ENCODE measurements around the gene ERC2. TPM values are rescaled to one million over a fixed set of nuclear protein-coding genes. Genes with fewer than 3 reads are reported as not detected.
A peak's percentile ranks its signal among the peaks of the same experiment; 100 is the strongest.

ERC2 gene
- total RNA-seq, 2 donors from 2014 or later = 0.33 to 1.2 TPM

DNA sequence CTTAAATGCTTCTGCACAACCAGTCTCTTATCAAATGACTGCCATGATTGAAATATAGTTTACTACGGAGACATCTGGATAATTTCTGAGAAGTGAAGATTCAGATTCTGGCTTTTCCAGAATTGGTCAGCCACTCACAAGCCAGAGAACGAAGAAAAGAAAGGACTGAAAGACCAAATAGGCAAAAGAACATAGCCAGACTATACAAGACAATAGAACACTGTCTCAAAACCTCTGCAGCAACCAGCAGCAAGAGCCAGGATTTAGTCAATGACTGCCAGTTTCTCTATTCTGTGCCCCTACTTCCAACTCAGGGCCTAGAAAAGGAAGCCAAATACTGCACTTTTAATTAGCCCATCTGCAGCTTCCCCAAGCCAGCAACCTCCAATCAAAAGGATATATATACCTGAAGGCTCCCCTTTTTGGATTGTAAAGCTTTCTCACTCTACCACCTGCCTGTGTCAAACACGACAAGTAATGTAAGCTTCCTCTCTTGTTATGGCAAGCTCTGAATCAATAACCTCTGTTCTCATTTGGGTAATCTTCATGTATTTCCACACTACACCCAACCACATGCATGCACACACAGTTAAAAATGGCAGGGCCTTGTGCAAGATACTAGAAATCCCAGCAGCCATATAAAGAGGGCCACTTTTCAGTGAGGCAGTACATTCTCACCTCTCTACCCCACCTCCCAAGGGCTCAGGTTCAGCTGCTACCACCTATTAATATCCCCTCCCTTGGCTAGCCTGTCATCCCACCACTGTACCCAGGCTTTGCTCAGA, 97.1 kb downstream of the ERC2 start:
- Mint-ChIP-seq H3K27me3 (peaks cover 6 to 13% of the 10 kb centered on the region in 2 donors), H3K9me3 (no peaks in the 10 kb centered on the region), H3K36me3 (no peaks in the 10 kb centered on the region), H3K27ac (no peak overlapping the region), H3K4me3 (no peak overlapping the region), H3K4me1 (ENCODE audit: low read depth in 2 of 2) (no peaks in the 10 kb centered on the region)
- ATAC-seq (peak in 1 of 2 donors; percentile 27), DNase-seq (ENCODE audit: low spot score) (no peak)

DNA sequence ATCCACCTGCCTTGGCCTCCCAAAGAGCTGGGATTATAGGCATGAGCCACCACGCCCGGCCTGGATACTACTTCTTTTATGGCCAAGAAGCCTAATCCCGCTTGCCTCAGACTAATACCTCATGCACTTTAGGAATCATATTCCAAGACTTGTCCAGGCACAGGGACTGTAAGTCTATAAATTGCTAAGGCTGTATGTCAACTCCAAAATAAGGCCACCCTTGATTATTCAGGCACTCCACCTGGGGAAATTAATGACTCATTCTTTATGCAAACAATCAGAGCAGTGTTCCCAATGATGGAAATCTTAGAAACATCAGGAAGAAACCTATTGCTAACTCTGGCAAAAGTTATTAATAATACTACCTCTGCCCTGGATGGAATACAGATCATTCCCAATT, 98.4 kb downstream of the ERC2 start:
- ATAC-seq (no peak), DNase-seq (ENCODE audit: low spot score) (no peak)
- H3K4me3 Mint-ChIP-seq = no peak overlapping the region
- peaks cover 8 to 13% of the 10 kb centered on the region in 2 donors for H3K27me3 Mint-ChIP-seq
- no peaks in the 10 kb centered on the region for H3K9me3 Mint-ChIP-seq
- H3K36me3 Mint-ChIP-seq = no peaks in the 10 kb centered on the region
- H3K27ac Mint-ChIP-seq = no peak overlapping the region
- H3K4me1 Mint-ChIP-seq (ENCODE audit: low read depth in 2 of 2) = no peaks in the 10 kb centered on the region

- H3K27ac Mint-ChIP-seq = no peak overlapping the region
- peaks cover 9 to 13% of the 10 kb centered on the region in 2 donors for H3K27me3 Mint-ChIP-seq
These were observed 99.4 kb downstream of the ERC2 start for GRCh38 chr3:56368846-56369245.

GRCh38 chr3:56366641-56367162, 101.6 kb downstream of the ERC2 start:
- H3K27me3 Mint-ChIP-seq = peaks cover 12 to 18% of the 10 kb centered on the region in 2 donors
- no peaks in the 10 kb centered on the region for H3K4me1 Mint-ChIP-seq (ENCODE audit: low read depth in 2 of 2)
- H3K9me3 Mint-ChIP-seq = no peaks in the 10 kb centered on the region
- no peak overlapping the region for H3K4me3 Mint-ChIP-seq
- DNase-seq (ENCODE audit: low spot score) (no peak), ATAC-seq (no peak)
- no peaks in the 10 kb centered on the region for H3K36me3 Mint-ChIP-seq
- H3K27ac Mint-ChIP-seq = no peak overlapping the region

More at GRCh38 chr3:56368846-56369245, 99.4 kb downstream of the ERC2 start:
- Mint-ChIP-seq H3K36me3 (no peaks in the 10 kb centered on the region), H3K4me1 (ENCODE audit: low read depth in 2 of 2) (no peaks in the 10 kb centered on the region), H3K9me3 (no peaks in the 10 kb centered on the region), H3K4me3 (no peak overlapping the region)
- ATAC-seq (no peak), DNase-seq (ENCODE audit: low spot score) (no peak)

DNA sequence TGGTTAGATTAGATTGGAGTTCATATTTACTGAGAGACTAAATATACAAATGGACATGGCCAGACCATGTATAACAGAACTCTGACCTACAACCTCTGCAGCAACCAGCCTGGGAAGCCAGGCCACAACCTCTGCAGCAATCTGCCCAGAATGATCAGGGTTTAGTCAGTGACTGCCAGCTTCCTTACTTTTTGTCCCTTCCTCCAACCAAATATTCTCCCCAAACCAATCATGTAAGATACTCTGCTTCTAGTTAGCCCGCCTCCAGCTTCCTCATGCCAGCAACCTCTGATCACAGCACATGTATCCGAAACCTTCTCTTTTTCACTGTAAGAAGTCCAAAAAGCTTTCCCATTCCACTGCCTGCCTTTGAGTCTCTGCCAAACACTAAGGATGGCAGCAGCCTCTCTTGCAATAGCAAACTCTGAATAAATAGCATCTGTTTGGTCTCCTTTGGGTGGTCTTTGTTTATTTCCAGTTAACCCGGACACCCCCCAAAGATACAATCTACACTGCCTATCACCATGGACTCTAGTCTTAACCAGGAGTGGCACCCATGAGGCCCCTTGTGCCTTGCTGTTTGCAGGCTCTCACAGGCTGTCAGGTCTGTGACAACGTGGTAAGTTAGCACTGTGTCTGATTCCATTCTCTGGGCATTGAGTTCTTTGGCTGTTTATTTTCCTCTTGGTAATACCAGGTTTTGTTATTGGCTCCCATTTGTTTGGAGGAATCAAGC, 102.2 kb downstream of the ERC2 start:
- DNase-seq (ENCODE audit: low spot score) (no peak), ATAC-seq (no peak)
- Mint-ChIP-seq H3K9me3 (no peaks in the 10 kb centered on the region), H3K36me3 (no peaks in the 10 kb centered on the region), H3K4me3 (no peak overlapping the region), H3K27ac (no peak overlapping the region), H3K4me1 (ENCODE audit: low read depth in 2 of 2) (no peaks in the 10 kb centered on the region), H3K27me3 (peaks cover 15 to 24% of the 10 kb centered on the region in 2 donors)

GRCh38 chr3:56364665-56365064, 103.6 kb downstream of the ERC2 start:
- Mint-ChIP-seq H3K4me1 (ENCODE audit: low read depth in 2 of 2) (no peaks in the 10 kb centered on the region), H3K27ac (no peak overlapping the region), H3K4me3 (no peak overlapping the region), H3K36me3 (no peaks in the 10 kb centered on the region), H3K27me3 (peaks cover 18 to 30% of the 10 kb centered on the region in 2 donors), H3K9me3 (peaks cover 3% of the 10 kb centered on the region)
- DNase-seq (ENCODE audit: low spot score) (no peak), ATAC-seq (no peak)

DNA sequence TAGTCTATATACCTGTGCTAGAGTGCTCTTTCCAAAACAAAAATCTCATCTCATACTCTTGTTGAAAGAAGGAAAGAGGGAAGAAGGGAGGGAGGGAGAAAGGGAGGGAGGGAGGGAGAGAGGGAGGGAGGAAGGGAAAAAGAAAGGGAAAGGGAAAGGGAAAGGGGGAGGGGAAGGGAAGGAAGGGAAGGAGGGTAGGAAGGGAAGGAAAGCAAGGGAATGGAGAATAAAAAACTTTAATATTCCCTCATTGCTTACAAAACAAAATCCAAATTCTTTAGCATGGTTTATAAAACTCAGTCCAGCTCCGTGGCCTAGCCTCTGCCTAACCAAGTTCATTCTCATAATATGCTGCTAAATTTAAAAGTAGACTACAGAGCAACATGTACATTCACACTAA, 104.5 kb downstream of the ERC2 start:
- H3K4me1 Mint-ChIP-seq (ENCODE audit: low read depth in 2 of 2) = no peaks in the 10 kb centered on the region
- peaks cover 3% of the 10 kb centered on the region for H3K9me3 Mint-ChIP-seq
- DNase-seq (ENCODE audit: low spot score) = no peak
- H3K27ac Mint-ChIP-seq = no peak overlapping the region
- no peaks in the 10 kb centered on the region for H3K36me3 Mint-ChIP-seq
- H3K27me3 Mint-ChIP-seq = peaks cover 18 to 26% of the 10 kb centered on the region in 2 donors
- no peak overlapping the region for H3K4me3 Mint-ChIP-seq
- ATAC-seq = no peak

DNA sequence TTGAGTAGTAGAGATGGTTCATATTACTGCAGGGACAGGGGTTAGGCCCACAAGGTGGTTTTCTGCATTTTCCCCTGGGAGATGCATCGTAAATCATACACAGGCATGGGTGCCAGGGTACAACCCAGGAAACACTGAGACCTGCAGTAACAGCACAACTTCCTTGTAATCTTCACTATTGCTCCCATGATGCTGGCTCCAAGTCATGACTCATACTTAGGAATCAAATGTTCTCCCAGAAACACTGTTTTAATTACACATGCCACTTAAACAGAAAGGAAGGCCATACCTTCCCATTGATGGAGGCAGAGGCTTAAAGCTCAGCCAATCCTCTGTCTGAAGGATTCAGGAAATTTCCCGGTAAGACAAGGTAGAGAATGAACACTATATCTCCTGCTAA, 106.5 kb downstream of the ERC2 start:
- peaks cover 3% of the 10 kb centered on the region for H3K9me3 Mint-ChIP-seq
- no peaks in the 10 kb centered on the region for H3K36me3 Mint-ChIP-seq
- DNase-seq (ENCODE audit: low spot score) (no peak), ATAC-seq (no peak)
- H3K27me3 Mint-ChIP-seq = peaks cover 18% of the 10 kb centered on the region in 2 donors
- no peak overlapping the region for H3K4me3 Mint-ChIP-seq
- no peak overlapping the region for H3K27ac Mint-ChIP-seq
- no peaks in the 10 kb centered on the region for H3K4me1 Mint-ChIP-seq (ENCODE audit: low read depth in 2 of 2)

GRCh38 chr3:56357266-56357665, 111.0 kb downstream of the ERC2 start:
- Mint-ChIP-seq H3K9me3 (peaks cover 3% of the 10 kb centered on the region), H3K27me3 (peaks cover 11 to 18% of the 10 kb centered on the region in 2 donors), H3K4me3 (no peak overlapping the region), H3K36me3 (no peaks in the 10 kb centered on the region), H3K4me1 (ENCODE audit: low read depth in 2 of 2) (no peaks in the 10 kb centered on the region), H3K27ac (no peak overlapping the region)
- DNase-seq (ENCODE audit: low spot score) = no peak
- ATAC-seq = peak in 1 of 2 donors; percentile 24

DNA sequence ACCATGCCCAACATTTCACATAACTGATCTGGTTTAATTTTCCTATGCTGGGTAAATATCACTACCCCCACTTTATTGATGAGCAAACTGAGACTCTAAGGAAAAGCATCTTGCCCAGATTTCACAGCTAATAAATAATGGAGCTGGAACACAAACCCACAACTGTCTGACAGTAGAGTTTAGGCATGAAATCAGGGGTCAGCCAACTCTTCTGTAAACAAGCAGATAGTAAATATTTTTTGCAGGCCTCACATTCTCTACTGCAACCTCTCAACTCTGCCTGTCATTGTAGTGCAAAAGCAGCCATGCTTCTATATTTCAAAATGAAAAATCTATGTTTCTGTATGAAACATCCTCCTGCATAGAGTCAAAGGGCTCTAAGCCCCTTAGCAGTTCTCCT, 111.5 kb downstream of the ERC2 start:
- no peak for DNase-seq (ENCODE audit: low spot score)
- Mint-ChIP-seq H3K27me3 (peaks cover 10 to 17% of the 10 kb centered on the region in 2 donors), H3K27ac (no peak overlapping the region), H3K36me3 (no peaks in the 10 kb centered on the region), H3K9me3 (peaks cover 3% of the 10 kb centered on the region), H3K4me3 (no peak overlapping the region), H3K4me1 (ENCODE audit: low read depth in 2 of 2) (no peaks in the 10 kb centered on the region)
- ATAC-seq = no peak

- no peak overlapping the region for H3K27ac Mint-ChIP-seq
- no peak for ATAC-seq
- H3K27me3 Mint-ChIP-seq = peaks cover 5 to 17% of the 10 kb centered on the region in 2 donors
These were observed 112.6 kb downstream of the ERC2 start for GRCh38 chr3:56355570-56356185.

GRCh38 chr3:56351537-56351936, 116.7 kb downstream of the ERC2 start:
- no peaks in the 10 kb centered on the region for H3K4me1 Mint-ChIP-seq (ENCODE audit: low read depth in 2 of 2)
- ATAC-seq (no peak), DNase-seq (ENCODE audit: low spot score) (no peak)
- no peak overlapping the region for H3K27ac Mint-ChIP-seq
- no peaks in the 10 kb centered on the region for H3K36me3 Mint-ChIP-seq
- H3K4me3 Mint-ChIP-seq = no peak overlapping the region
- peaks cover 5 to 17% of the 10 kb centered on the region in 2 donors for H3K27me3 Mint-ChIP-seq
- H3K9me3 Mint-ChIP-seq = no peaks in the 10 kb centered on the region

More at GRCh38 chr3:56355570-56356185, 112.6 kb downstream of the ERC2 start:
- Mint-ChIP-seq H3K9me3 (peaks cover 3% of the 10 kb centered on the region), H3K4me3 (no peak overlapping the region), H3K36me3 (no peaks in the 10 kb centered on the region), H3K4me1 (ENCODE audit: low read depth in 2 of 2) (no peaks in the 10 kb centered on the region)
- no peak for DNase-seq (ENCODE audit: low spot score)

DNA sequence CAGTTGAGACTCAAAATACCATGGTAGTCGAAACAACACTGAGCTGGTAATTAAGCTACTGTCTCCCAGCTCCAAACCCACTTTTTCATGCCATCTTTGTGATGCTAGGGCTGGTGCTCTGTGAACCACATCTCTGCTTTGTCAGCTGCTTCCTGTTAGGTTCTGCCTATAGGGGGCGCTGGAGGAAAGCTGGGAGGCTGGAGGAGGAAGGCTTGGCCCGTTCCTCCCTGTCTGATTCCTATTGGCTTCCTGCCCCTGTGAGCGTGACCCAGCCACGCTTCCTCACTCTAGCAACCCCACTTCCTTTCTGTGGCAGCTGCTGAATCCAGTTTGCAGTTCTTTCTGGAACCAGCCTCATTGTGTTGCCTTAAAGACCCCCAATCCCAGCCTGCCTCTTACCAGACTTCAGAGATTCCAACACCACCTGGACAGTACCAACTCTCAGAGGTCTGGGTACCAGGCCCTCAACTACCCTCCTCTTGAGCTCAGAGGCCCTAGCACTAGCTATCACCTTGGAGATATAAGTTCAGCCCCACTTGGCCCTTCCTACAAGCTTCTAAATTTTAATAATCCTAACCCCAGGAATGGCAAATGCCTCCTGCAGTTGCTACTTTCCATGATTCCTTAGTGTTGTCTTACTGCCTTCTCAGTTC, 120.9 kb downstream of the ERC2 start:
- DNase-seq (ENCODE audit: low spot score) = no peak
- Mint-ChIP-seq H3K4me1 (ENCODE audit: low read depth in 2 of 2) (no peaks in the 10 kb centered on the region), H3K27me3 (peaks cover 14 to 24% of the 10 kb centered on the region in 2 donors), H3K4me3 (no peak overlapping the region), H3K36me3 (no peaks in the 10 kb centered on the region), H3K9me3 (no peaks in the 10 kb centered on the region), H3K27ac (no peak overlapping the region)
- no peak for ATAC-seq
